NCI-H128 (cell line): Measurements from ENCODE around the gene TELO2.

Source experiments
- DNase-seq: peaks from one replicate; lab custom pipeline; 2025; ENCODE audit not compliant: unreplicated experiment; lab: John Stamatoyannopoulos, UW

Gene TELO2

DNA sequence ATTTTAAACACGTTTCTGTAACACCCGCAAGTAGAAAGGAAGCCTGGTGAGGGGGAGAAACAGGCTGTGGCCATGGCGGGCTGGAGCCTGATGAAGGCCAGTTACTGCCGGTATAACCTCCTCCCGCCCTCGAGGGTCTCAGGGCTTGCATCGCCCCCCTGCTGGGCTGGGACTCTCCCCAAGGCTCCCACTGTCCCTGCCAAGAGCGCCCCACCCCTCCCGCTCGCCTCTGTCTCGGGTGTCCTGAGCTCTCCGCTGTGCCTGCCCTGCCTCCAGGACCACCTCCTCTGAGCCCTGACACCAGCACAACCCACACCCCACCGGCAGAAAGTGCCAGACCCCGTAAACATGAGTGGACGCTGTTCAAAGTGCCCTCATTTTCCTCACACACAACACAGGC, 59.0 kb downstream of the TELO2 start:
- no peak for DNase-seq

GRCh38 chr16:1553946-1554825, 61.0 kb downstream of the TELO2 start:
- no peak for DNase-seq

- no peak for DNase-seq
These were observed 61.8 kb downstream of the TELO2 start for GRCh38 chr16:1554826-1555445.

GRCh38 chr16:1556254-1556653, 63.1 kb downstream of the TELO2 start:
- DNase-seq: no peak

DNA sequence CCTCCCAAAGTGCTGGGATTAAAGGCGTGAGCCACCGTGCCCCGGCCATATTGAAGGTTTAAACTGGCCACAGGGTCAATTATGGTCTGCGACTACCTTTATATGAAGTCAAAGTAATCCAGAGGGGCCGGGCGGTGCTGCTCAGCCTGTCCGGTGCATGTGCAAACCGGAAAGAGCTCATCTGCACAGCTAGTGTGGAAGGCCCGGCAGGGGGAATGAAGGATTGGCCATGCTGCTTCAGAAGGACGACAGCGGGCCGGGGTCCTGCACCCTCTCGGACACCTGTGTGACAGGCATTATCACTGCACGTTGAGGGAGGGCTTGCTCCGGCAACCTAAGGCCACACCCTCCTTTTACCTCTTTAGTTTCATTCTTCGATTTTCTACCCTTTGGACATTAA, 63.9 kb downstream of the TELO2 start:
- DNase-seq: no peak

- DNase-seq: no peak
These were observed 64.4 kb downstream of the TELO2 start for GRCh38 chr16:1557576-1557975.

GRCh38 chr16:1559446-1559975, 66.4 kb downstream of the TELO2 start:
- no peak for DNase-seq
